ENCODE results near the gene CDC25B.
"Not testable (repeated sequence)": the region's sequence is repeated elsewhere in the genome, so short reads cannot be mapped to it uniquely, and the experiment has no call there.

The CDC25B gene

DNA sequence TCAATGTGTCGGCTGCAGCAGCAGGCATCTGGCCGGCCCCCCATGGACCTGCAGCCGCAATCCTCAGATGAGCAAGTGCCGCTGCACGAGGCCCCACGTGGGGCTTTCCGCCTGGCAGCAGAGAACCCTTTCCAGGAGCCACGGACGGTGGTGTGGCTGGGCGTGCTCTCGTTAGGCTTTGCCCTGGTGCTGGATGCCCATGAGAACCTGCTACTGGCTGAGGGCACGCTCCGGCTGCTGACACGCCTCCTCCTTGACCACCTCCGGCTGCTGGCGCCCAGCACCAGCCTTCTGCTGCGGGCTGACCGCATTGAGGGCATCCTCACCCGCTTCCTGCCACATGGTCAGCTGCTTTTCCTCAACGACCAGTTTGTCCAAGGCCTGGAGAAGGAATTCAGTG is 27.8 kb downstream of the CDC25B start:
- Histone ChIP-seq H3K4me3 (ENCODE audit: insufficient read depth, low read depth, low read length, poor library complexity, severe bottlenecking) (no peak overlapping the region), H3K36me3 (ENCODE audit: control insufficient read depth, insufficient read depth, low read length) (peaks cover 25% of the 10 kb centered on the region), H3K4me1 (ENCODE audit: control insufficient read depth, insufficient read depth, low read length, poor library complexity, severe bottlenecking) (peaks cover 9% of the 10 kb centered on the region), H3K27ac (ENCODE audit: insufficient read depth, low read length, poor library complexity, severe bottlenecking) (no peak overlapping the region), H3K9me3 (ENCODE audit: control insufficient read depth, low read length) (no peaks in the 10 kb centered on the region), H3K27me3 (replicated peaks; ENCODE audit: control insufficient read depth, insufficient read depth, low read length, poor library complexity, severe bottlenecking) (no peaks in the 10 kb centered on the region)
- no peak for DNase-seq

GRCh38 chr20:3825526-3825925 is 29.4 kb downstream of the CDC25B start:
- Histone ChIP-seq H3K4me3 (ENCODE audit: insufficient read depth, low read depth, low read length, poor library complexity, severe bottlenecking) (no peak overlapping the region), H3K27ac (ENCODE audit: insufficient read depth, low read length, poor library complexity, severe bottlenecking) (no peak overlapping the region), H3K9me3 (ENCODE audit: control insufficient read depth, low read length) (no peaks in the 10 kb centered on the region), H3K27me3 (replicated peaks; ENCODE audit: control insufficient read depth, insufficient read depth, low read length, poor library complexity, severe bottlenecking) (no peaks in the 10 kb centered on the region), H3K4me1 (ENCODE audit: control insufficient read depth, insufficient read depth, low read length, poor library complexity, severe bottlenecking) (no peaks in the 10 kb centered on the region), H3K36me3 (ENCODE audit: control insufficient read depth, insufficient read depth, low read length) (peaks cover 25% of the 10 kb centered on the region)
- DNase-seq: no peak

- Histone ChIP-seq H3K27ac (ENCODE audit: insufficient read depth, low read length, poor library complexity, severe bottlenecking) (no peak overlapping the region), H3K27me3 (replicated peaks; ENCODE audit: control insufficient read depth, insufficient read depth, low read length, poor library complexity, severe bottlenecking) (no peaks in the 10 kb centered on the region), H3K4me1 (ENCODE audit: control insufficient read depth, insufficient read depth, low read length, poor library complexity, severe bottlenecking) (no peaks in the 10 kb centered on the region), H3K9me3 (ENCODE audit: control insufficient read depth, low read length) (no peaks in the 10 kb centered on the region), H3K4me3 (ENCODE audit: insufficient read depth, low read depth, low read length, poor library complexity, severe bottlenecking) (no peak overlapping the region), H3K36me3 (ENCODE audit: control insufficient read depth, insufficient read depth, low read length) (peaks cover 25% of the 10 kb centered on the region)
- DNase-seq: no peak
These were observed 30.3 kb downstream of the CDC25B start for GRCh38 chr20:3826420-3826819.

DNA sequence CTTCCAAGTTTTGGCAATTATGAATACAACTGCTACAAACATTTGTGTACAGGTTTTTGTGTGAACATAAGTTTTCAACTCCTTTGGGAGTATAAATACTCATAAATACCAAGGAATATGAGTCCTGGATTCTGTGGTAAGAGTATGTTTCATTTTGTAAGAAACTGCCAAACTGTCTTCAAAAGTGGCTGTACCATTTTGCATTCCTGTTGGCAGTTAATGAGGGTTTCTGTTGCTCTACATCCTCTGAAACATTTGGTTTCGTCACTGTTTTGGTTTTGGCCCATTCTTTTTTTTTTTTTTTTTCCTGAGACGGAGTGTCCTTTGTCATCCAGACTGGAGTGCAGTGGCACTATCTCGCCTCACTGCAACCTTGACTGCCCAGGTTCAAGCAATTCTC is 32.7 kb downstream of the CDC25B start:
- Histone ChIP-seq H3K27me3 (replicated peaks; ENCODE audit: control insufficient read depth, insufficient read depth, low read length, poor library complexity, severe bottlenecking) (no peaks in the 10 kb centered on the region), H3K4me1 (ENCODE audit: control insufficient read depth, insufficient read depth, low read length, poor library complexity, severe bottlenecking) (no peaks in the 10 kb centered on the region), H3K9me3 (ENCODE audit: control insufficient read depth, low read length) (no peaks in the 10 kb centered on the region), H3K27ac (ENCODE audit: insufficient read depth, low read length, poor library complexity, severe bottlenecking) (no peak overlapping the region), H3K36me3 (ENCODE audit: control insufficient read depth, insufficient read depth, low read length) (peaks cover 13% of the 10 kb centered on the region), H3K4me3 (ENCODE audit: insufficient read depth, low read depth, low read length, poor library complexity, severe bottlenecking) (no peak overlapping the region)
- DNase-seq: no peak

DNA sequence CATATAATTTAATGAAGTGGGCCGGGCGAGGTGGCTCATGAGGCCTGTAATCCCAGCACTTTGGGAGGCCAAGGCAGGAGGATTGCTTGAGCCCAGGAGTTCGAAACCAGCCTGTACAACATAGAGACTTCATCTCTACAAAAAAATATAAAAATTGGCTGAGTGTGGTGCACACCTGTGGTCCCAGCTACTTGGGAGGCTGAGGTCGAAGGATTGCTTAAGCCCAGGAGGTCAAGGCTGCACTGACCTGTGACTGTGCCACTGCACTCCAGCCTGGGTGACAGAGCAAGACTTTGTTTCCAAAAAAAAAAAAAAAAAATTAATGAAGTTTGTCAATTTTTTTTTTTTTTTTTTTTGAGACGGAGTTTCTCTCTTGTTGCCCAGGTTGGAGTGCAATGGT is 33.8 kb downstream of the CDC25B start:
- not testable (repeated sequence) for H3K27me3 ChIP-seq (replicated peaks; ENCODE audit: control insufficient read depth, insufficient read depth, low read length, poor library complexity, severe bottlenecking); H3K27ac ChIP-seq (ENCODE audit: insufficient read depth, low read length, poor library complexity, severe bottlenecking); H3K4me3 ChIP-seq (ENCODE audit: insufficient read depth, low read depth, low read length, poor library complexity, severe bottlenecking); H3K4me1 ChIP-seq (ENCODE audit: control insufficient read depth, insufficient read depth, low read length, poor library complexity, severe bottlenecking); H3K36me3 ChIP-seq (ENCODE audit: control insufficient read depth, insufficient read depth, low read length); H3K9me3 ChIP-seq (ENCODE audit: control insufficient read depth, low read length); DNase-seq

- H3K27ac ChIP-seq (ENCODE audit: insufficient read depth, low read length, poor library complexity, severe bottlenecking): no peak overlapping the region
- H3K27me3 ChIP-seq (replicated peaks; ENCODE audit: control insufficient read depth, insufficient read depth, low read length, poor library complexity, severe bottlenecking): no peaks in the 10 kb centered on the region
- DNase-seq: no peak
- no peaks in the 10 kb centered on the region for H3K4me1 ChIP-seq (ENCODE audit: control insufficient read depth, insufficient read depth, low read length, poor library complexity, severe bottlenecking)
- H3K9me3 ChIP-seq (ENCODE audit: control insufficient read depth, low read length): no peaks in the 10 kb centered on the region
- no peak overlapping the region for H3K4me3 ChIP-seq (ENCODE audit: insufficient read depth, low read depth, low read length, poor library complexity, severe bottlenecking)
- no peaks in the 10 kb centered on the region for H3K36me3 ChIP-seq (ENCODE audit: control insufficient read depth, insufficient read depth, low read length)
These were observed 40.0 kb downstream of the CDC25B start for GRCh38 chr20:3836132-3836531.

DNA sequence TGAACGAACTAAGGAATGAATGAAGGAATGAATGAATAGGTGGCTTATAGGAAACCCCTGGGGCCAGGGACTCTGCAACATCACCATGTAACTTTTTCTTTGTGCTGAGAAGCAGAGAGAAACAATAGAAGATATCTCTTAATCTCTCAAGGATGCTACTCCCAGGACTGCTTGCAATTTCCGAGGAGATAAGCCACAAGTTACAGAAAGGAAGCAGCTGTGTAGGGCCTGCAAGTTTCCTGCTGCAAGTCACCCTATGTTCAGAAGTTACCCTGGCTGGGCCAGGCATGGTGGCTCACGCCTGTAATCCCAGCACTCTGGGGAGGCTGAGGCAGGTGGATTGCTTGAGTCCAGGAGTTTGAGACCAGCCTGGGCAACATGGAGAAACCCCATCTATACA is 43.2 kb downstream of the CDC25B start:
- DNase-seq: no peak
- H3K27ac ChIP-seq (ENCODE audit: insufficient read depth, low read length, poor library complexity, severe bottlenecking): no peak overlapping the region
- no peaks in the 10 kb centered on the region for H3K36me3 ChIP-seq (ENCODE audit: control insufficient read depth, insufficient read depth, low read length)
- H3K9me3 ChIP-seq (ENCODE audit: control insufficient read depth, low read length): no peaks in the 10 kb centered on the region
- no peak overlapping the region for H3K4me3 ChIP-seq (ENCODE audit: insufficient read depth, low read depth, low read length, poor library complexity, severe bottlenecking)
- no peaks in the 10 kb centered on the region for H3K27me3 ChIP-seq (replicated peaks; ENCODE audit: control insufficient read depth, insufficient read depth, low read length, poor library complexity, severe bottlenecking)
- no peaks in the 10 kb centered on the region for H3K4me1 ChIP-seq (ENCODE audit: control insufficient read depth, insufficient read depth, low read length, poor library complexity, severe bottlenecking)

DNA sequence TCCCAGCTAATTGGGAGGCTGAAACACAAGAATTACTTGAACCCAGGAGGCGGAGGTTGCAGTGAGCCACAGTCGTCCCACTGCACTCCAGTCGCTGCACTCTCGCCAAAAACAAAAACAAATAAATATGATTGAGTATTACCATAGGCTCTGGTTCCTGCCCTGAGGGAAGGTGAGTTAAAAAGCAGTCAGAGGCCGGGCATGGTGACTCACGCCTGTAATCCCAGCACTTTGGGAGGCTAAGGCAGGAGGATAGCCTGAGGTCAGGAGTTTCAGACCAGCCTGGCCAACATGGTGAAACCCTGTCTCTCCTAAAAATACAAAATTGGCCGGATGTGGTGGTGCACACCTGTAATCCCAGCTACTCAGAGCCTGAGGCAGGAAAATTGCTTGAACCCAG is 44.1 kb downstream of the CDC25B start:
- H3K27me3 ChIP-seq (replicated peaks; ENCODE audit: control insufficient read depth, insufficient read depth, low read length, poor library complexity, severe bottlenecking); H3K4me3 ChIP-seq (ENCODE audit: insufficient read depth, low read depth, low read length, poor library complexity, severe bottlenecking); DNase-seq; H3K9me3 ChIP-seq (ENCODE audit: control insufficient read depth, low read length); H3K27ac ChIP-seq (ENCODE audit: insufficient read depth, low read length, poor library complexity, severe bottlenecking); H3K36me3 ChIP-seq (ENCODE audit: control insufficient read depth, insufficient read depth, low read length); H3K4me1 ChIP-seq (ENCODE audit: control insufficient read depth, insufficient read depth, low read length, poor library complexity, severe bottlenecking): not testable (repeated sequence)

DNA sequence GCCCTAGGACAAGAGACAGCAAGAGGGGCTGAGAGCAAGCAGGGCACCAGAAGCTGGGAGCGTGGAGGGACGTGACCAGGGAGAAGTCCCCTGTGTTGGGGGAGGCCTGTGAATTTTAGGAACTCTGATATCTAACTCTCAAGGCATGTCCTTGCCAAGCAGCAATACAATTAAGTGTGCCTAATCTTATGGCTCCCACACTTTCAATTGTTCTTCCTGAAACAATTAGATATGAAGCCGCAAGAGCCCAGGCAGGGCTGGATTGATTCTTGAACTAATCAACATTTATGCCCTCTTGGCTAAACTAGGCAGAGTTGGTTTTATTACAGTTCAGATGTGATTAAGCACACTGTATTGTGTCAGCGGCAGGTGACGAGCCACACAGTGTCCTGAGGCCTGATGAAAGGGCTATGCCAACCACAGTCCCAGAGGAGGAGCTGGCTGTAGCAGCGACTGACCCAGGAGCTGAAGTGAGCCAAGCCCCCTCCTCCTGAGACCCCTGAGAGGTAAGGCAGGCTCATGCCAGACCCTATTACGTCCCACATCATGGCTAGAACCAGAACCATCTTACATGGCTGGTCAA is 46.3 kb downstream of the CDC25B start:
- no peaks in the 10 kb centered on the region for H3K27me3 ChIP-seq (replicated peaks; ENCODE audit: control insufficient read depth, insufficient read depth, low read length, poor library complexity, severe bottlenecking)
- H3K4me1 ChIP-seq (ENCODE audit: control insufficient read depth, insufficient read depth, low read length, poor library complexity, severe bottlenecking): peaks cover 3% of the 10 kb centered on the region
- no peak overlapping the region for H3K4me3 ChIP-seq (ENCODE audit: insufficient read depth, low read depth, low read length, poor library complexity, severe bottlenecking)
- DNase-seq: no peak
- no peaks in the 10 kb centered on the region for H3K36me3 ChIP-seq (ENCODE audit: control insufficient read depth, insufficient read depth, low read length)
- H3K27ac ChIP-seq (ENCODE audit: insufficient read depth, low read length, poor library complexity, severe bottlenecking): no peak overlapping the region
- H3K9me3 ChIP-seq (ENCODE audit: control insufficient read depth, low read length): no peaks in the 10 kb centered on the region

GRCh38 chr20:3843490-3843889 is 47.4 kb downstream of the CDC25B start:
- H3K4me3 ChIP-seq (ENCODE audit: insufficient read depth, low read depth, low read length, poor library complexity, severe bottlenecking): no peak overlapping the region
- no peaks in the 10 kb centered on the region for H3K36me3 ChIP-seq (ENCODE audit: control insufficient read depth, insufficient read depth, low read length)
- H3K27ac ChIP-seq (ENCODE audit: insufficient read depth, low read length, poor library complexity, severe bottlenecking): no peak overlapping the region
- no peaks in the 10 kb centered on the region for H3K9me3 ChIP-seq (ENCODE audit: control insufficient read depth, low read length)
- no peaks in the 10 kb centered on the region for H3K27me3 ChIP-seq (replicated peaks; ENCODE audit: control insufficient read depth, insufficient read depth, low read length, poor library complexity, severe bottlenecking)
- DNase-seq: no peak
- H3K4me1 ChIP-seq (ENCODE audit: control insufficient read depth, insufficient read depth, low read length, poor library complexity, severe bottlenecking): peaks cover 7% of the 10 kb centered on the region
